Activated CD4-positive, alpha-beta T cell treated with anti-CD3 and anti-CD28 coated beads for 1 hour (primary cell): ENCODE data around the gene COG7.
"Not testable (repeated sequence)": the region's sequence is repeated elsewhere in the genome, so short reads cannot be mapped to it uniquely, and the experiment has no call there.

Source experiments
- DNase-seq: peaks from one replicate; pipeline ENCODE4 v3.0.0-alpha.2; 2020

COG7 gene

DNA sequence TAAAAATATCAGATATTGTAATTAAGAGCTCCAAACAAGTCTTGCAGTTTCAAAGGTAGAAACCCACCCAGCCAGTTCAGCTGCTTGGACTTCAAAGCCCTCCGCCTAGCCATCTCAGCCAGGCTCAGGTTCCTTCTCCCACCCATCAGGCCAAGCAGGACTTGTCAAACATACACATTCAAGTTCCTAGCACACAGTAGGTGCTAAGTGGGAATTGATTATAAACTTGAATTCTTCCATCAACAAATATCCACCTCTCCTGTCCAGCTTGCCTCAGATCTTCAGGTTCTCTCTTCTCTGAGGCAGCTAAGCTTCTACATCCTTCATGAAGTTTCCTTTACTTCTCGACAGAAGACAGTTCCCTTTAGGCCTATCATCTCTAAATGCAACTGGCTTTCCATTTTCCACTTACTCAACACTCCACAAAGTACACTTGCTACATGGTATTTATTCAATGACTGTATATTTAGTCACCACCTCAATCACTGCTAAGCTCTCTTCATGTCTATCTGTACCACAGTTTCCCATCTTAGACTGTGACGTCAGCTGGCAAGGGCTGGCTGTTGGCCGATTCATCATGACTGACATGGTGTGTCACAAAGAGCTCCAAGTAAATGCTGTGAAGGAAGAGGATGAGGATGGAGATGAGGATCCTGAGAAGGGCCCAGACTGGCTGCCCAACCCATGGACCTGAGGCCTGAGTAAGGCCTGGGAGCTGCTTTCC, 13.3 kb upstream of the COG7 start:
- DNase-seq, result no peak

GRCh38 chr16:23465179-23465578, 12.2 kb upstream of the COG7 start:
- DNase-seq, result no peak

GRCh38 chr16:23464196-23464595, 11.2 kb upstream of the COG7 start:
- DNase-seq, result no peak

DNA sequence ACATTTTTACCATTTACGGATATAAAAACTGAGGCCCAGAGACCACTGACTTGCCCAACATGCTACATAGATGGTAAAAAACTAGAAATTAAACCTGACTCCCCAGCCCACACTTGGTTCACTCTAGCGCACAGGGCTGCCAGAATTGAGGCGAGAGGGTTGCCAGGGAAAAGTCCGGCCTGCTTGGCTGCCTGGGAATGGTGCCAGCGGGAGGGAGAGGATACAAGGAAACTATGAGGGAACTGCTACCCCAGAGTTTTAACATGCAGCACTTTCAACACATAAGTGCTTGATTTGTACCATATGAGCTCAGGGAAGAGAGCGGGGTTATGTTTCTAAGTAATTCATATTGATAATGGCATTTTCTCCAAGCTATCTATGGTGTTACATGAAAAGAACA, 10.0 kb upstream of the COG7 start:
- not testable (repeated sequence) for DNase-seq

DNA sequence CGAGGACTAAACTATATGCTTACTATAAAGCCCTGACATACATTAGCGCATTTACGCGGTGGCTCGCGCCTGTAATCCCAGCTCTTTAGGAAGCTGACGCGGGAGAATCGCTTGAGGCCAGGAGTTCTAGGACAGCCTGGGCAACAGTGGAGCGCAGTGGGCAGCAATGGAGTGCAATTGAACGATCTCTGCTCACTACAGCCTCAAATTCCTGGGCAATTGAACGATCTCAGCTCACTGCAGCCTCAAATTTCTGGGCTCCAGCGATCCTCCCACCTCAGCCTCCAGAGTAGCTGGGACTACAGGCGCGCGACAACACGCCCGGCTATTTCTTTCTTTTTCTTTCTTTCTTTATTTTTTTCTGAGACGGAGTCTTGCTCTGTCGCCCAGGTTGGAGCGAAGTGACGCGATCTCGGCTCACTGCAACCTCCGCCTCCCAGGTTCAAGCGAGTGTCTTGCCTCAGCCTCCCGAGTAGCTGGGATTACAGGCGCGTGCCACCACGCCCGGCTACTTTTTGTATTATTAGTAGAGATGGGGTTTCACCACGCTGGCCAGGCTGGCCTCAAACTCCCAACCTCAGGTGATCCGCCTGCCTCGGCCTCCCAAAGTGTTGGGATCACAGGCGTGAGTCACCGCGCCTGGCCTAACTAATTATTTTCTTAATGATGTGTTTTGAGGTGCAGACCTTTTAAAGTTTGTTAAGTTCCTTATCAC, 506 bp upstream of the COG7 start:
- no peak for DNase-seq

GRCh38 chr16:23452221-23452571, 793 bp downstream of the COG7 start:
- DNase-seq, result no peak

- no peak for DNase-seq
These were observed 4.6 kb downstream of the COG7 start for GRCh38 chr16:23448392-23448791.

- DNase-seq, result not testable (repeated sequence)
These were observed 15.4 kb downstream of the COG7 start for GRCh38 chr16:23437542-23437941.

GRCh38 chr16:23436951-23437350, 16.0 kb downstream of the COG7 start:
- DNase-seq, result no peak

GRCh38 chr16:23435500-23435899, 17.5 kb downstream of the COG7 start:
- peak; percentile 37 for DNase-seq

- no peak for DNase-seq
These were observed 18.6 kb downstream of the COG7 start for GRCh38 chr16:23434380-23434779.

GRCh38 chr16:23433261-23433920, 19.6 kb downstream of the COG7 start:
- no peak for DNase-seq

DNA sequence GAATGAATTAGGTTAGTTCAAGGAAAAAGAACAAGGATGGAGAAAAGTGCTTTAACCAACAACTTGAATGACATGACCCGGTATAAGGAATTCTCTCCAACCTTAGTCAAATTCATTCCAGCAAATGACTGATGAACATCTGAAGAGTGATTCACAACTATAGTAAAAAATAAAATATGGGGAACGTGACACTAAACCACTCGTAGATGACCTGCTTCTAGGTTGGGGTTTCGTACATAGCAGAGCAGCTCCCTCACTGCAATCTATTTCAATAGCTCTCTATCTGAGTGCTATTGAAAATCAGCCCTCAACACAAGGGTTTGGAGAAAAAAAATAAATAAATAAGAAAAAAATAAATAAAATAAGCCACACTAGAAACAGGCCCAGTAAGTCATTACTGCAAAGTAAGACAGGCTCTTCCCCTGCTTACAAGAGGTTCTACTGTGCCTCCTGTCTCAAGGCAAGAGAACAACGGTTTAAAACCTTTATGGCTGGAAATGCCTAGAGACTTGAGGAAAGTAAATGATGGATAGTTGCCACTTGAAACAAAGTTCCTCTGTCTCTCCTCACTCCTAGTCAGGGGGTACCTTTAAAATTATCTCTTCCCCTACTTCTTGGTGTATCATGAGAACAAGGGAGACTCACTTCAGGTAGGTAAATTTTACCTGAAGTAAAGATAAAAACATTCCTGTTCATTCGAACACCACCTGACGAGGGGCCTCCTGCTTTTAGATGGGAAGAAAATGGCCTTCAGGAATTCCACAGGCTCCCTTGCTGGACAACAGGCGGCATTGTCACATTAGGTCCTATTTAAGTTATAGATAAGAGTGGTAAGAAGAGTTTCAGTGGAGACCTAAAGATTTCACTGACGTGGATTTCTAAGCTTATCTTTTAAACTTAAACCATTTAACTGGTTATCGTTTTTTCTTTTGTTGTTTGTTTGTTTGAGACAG, 20.5 kb downstream of the COG7 start:
- no peak for DNase-seq

GRCh38 chr16:23428351-23428750, 24.6 kb downstream of the COG7 start:
- no peak for DNase-seq

GRCh38 chr16:23424292-23424958, 28.6 kb downstream of the COG7 start:
- no peak for DNase-seq

GRCh38 chr16:23423496-23424049, 29.4 kb downstream of the COG7 start:
- no peak for DNase-seq

- DNase-seq, result no peak
These were observed 33.0 kb downstream of the COG7 start for GRCh38 chr16:23420011-23420410.

DNA sequence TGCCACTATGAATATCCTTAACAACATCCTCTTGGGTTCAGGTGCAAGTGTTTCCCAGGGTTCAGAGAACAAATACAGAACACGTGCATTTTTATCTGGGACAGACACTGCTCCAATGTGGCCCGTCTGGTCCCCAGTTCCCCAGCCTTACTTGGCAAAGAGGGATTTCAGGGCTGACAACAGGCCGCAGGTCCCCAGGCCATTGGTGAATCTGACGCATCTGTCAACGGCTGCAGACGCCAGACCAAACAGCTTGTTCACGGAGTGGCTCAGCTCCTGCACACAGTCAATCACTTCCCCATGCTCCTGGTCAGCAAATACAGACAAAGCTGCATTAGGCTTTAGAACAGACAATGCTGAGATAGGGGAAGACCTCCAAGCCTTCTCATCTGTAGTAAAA, 36.2 kb downstream of the COG7 start:
- no peak for DNase-seq

DNA sequence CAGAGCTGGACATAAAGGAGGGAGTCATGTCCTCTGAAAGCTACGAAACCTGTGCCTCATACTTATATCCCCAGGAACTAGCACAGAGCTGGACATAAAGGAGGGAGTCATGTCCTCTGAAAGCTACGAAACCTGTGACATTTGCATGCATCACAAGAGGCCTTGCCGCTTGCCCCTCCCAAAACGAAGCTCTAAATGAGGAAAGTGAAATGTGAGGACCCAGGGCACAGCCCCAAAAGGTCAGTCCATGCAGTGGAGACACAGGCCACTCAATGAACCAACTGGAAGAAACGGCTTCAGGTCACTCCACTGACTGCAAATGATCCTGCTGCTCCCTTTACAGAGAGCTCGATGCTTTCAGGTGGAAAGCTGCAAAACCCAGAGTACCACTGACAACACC, 38.3 kb downstream of the COG7 start:
- no peak for DNase-seq

- DNase-seq, result no peak
These were observed 42.8 kb downstream of the COG7 start for GRCh38 chr16:23410176-23410575.

DNA sequence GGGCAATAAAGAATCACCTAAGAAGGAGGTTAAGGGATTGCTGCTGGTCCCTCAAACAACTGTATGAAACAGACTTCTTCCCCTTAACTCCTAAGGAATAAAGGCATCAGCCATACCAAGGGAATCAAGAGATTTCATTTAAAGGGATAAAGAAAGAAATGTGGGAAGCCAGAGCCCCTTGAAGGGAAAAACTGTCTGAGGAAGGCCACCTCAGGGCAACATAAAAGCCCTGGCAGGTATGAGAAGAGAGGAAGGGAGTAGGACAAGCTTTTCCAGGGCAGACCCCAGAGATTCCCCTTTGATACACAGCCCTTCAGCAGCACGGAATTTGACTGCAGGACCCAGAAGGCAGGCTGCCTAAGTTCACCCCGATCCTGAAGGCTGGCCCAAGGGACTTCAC, 43.5 kb downstream of the COG7 start:
- DNase-seq, result no peak

- DNase-seq, result no peak
These were observed 44.1 kb downstream of the COG7 start for GRCh38 chr16:23408823-23409298.
